GM12878 (cell line): ENCODE measurements around the gene METTL2B. TPM values are rescaled to one million over a fixed set of nuclear protein-coding genes. Genes with fewer than 3 reads are reported as not detected.

Source experiments
- ATAC-seq: fragments of 200-7000 bp; cut with Tn5 transposase; 3 replicates; pipeline ENCODE4 v1.9.1; 2020; ENCODE audit warnings: mild to moderate bottlenecking, moderate library complexity
- BruUV-seq: library from RNA; stranded (reverse); fragments of 400-500 nt; replicated peaks from 2 replicates; lab custom pipeline; 2021; lab: Mats Ljungman, UMichigan
- CTCF ChIA-PET: fragments of 300-600 bp; sonication (Branson Sonifier 250); formaldehyde crosslinking; extraction: SDS; loops from one replicate; lab custom pipeline; 2021; ENCODE audit warnings: inconsistent platforms; lab: Yijun Ruan, JAX
- POLR2A ChIA-PET: fragments of 350-600 bp; formaldehyde crosslinking; extraction: SDS; loops from one replicate; lab custom pipeline; 2021; ENCODE audit warnings: inconsistent platforms; lab: Charles Lee
- RAD21 ChIA-PET: fragments of 300-600 bp; sonication (Branson Sonifier 250); formaldehyde crosslinking; loops from one replicate; lab custom pipeline; 2023; ENCODE audit warnings: antibody characterized with exemption; ENCODE audit not compliant: unreplicated experiment; lab: Charles Lee
- SMC1A ChIA-PET: fragments of 300-600 bp; sonication (Branson Sonifier 250); formaldehyde crosslinking; loops from one replicate; lab custom pipeline; 2023; ENCODE audit not compliant: unreplicated experiment, uncharacterized antibody; lab: Charles Lee
- DNase-seq: peaks from one replicate; pipeline ENCODE4 v3.0.0-alpha.2; 2011; ENCODE audit warnings: low read depth, low spot score
- FAIRE-seq: peaks from 3 replicates; lab custom pipeline; 2011; peaks lifted over from hg19 to GRCh38; lab: Jason Lieb, UNC
- H2AFZ ChIP-seq: 2 replicates; pipeline ENCODE4 v1.6.0; 2011; ENCODE audit warnings: low read depth, low read length, control low read depth; ENCODE audit not compliant: control insufficient read depth
- H3K27ac ChIP-seq: 2 replicates; pipeline ENCODE4 v1.5.1; 2011; ENCODE audit warnings: control low read depth; ENCODE audit not compliant: control insufficient read depth, insufficient read depth
- H3K27me3 ChIP-seq, 2 experiments: replicated peaks in 1 of 2; 2 replicates each; pipeline versions ENCODE4 v1.6.0 to v1.6.1; 2011; ENCODE audit warnings: low read length in 1 of 2; ENCODE audit not compliant: control insufficient read depth in 2 of 2, insufficient read depth in 2 of 2
- H3K36me3 ChIP-seq, 2 experiments: 2 replicates each; pipeline ENCODE4 v1.5.1; 2011; ENCODE audit warnings: low read length in 1 of 2; ENCODE audit not compliant: control insufficient read depth in 2 of 2, insufficient read depth in 2 of 2
- H3K4me1 ChIP-seq: 2 replicates; pipeline ENCODE4 v1.6.1; 2011; ENCODE audit warnings: mild to moderate bottlenecking, low read length, moderate library complexity, mixed read lengths; ENCODE audit not compliant: control insufficient read depth, insufficient read depth
- H3K4me2 ChIP-seq: 2 replicates; pipeline ENCODE4 v1.6.0; 2011; ENCODE audit warnings: control low read depth; ENCODE audit not compliant: control insufficient read depth, insufficient read depth
- H3K4me3 ChIP-seq: fragments of 200-600 bp; sonication (generic); 2 replicates; pipeline ENCODE4 v1.5.1; 2016
- H3K79me2 ChIP-seq: 2 replicates; pipeline ENCODE4 v1.6.0; 2011; ENCODE audit warnings: low read length; ENCODE audit not compliant: control insufficient read depth, insufficient read depth
- H3K9ac ChIP-seq: 2 replicates; pipeline ENCODE4 v1.8.0; 2011; ENCODE audit warnings: low read length, control low read depth, mixed read lengths; ENCODE audit not compliant: control insufficient read depth, insufficient read depth
- H3K9me3 ChIP-seq: replicated peaks from 3 replicates; pipeline ENCODE4 v1.5.1; 2011; ENCODE audit warnings: mild to moderate bottlenecking, low read length; ENCODE audit not compliant: control insufficient read depth, insufficient read depth
- H4K20me1 ChIP-seq: 2 replicates; pipeline ENCODE4 v1.6.0; 2011; ENCODE audit not compliant: control insufficient read depth, insufficient read depth
- ASH2L ChIP-seq: fragments of 300-600, 200-600 bp; sonication (generic); IDR thresholded peaks from 2 replicates; pipeline ENCODE4 v1.6.1; 2017; ENCODE audit warnings: low read depth, mild to moderate bottlenecking, borderline replicate concordance
- ATF7 ChIP-seq: fragments of 450-650 bp; IDR thresholded peaks from 2 replicates; pipeline ENCODE4 v1.6.1; 2016; ENCODE audit warnings: low read depth, mild to moderate bottlenecking
- CREM ChIP-seq: IDR thresholded peaks from 2 replicates; pipeline ENCODE4 v1.6.1; 2014; ENCODE audit warnings: antibody characterized with exemption, low read depth
- NBN ChIP-seq: fragments of 450-650 bp; IDR thresholded peaks from 2 replicates; pipeline ENCODE4 v1.6.1; 2016
- RAD21 ChIP-seq: IDR thresholded peaks from 2 replicates; pipeline ENCODE4 v1.6.1; 2011; ENCODE audit warnings: mild to moderate bottlenecking, low read depth, low read length, moderate library complexity; ENCODE audit not compliant: insufficient read depth
- ZBED1 ChIP-seq: IDR thresholded peaks from 2 replicates; pipeline ENCODE4 v1.6.1; 2016; ENCODE audit warnings: borderline replicate concordance
- WGBS: methylation state at CpG from one replicate; pipeline ENCODE4 v1.1.6; 2016; ENCODE audit warnings: low lambda C conversion rate; ENCODE audit not compliant: insufficient replicate concordance, insufficient coverage; ENCODE audit errors: missing lambda C conversion rate; 5-methylcytosine and 5-hydroxymethylcytosine counted together
- in situ Hi-C: fragments of 300-500 bp; cut with MboI; formaldehyde crosslinking; loops from 9 replicates; pipeline ENCODE4 v1.14.3; 2018; ENCODE audit warnings: mixed read lengths
- intact Hi-C: fragments of 100-400 bp; cut with micrococcal nuclease; formaldehyde crosslinking; loops from one replicate; pipeline ENCODE4 v1.14.2; 2022; ENCODE audit not compliant: unreplicated experiment
- polyA plus RNA-seq, 11 experiments: library from polyadenylated mRNA; depleted of rRNA in 4 of 11; unstranded in 6 of 11; stranded (reverse) in 5 of 11; fragments of >200 nt; fragmentation: Nextera tagmentation in 4 of 11; fragmentation: Illumina TruSeq in 1 of 11; extraction: Ambion mirVana in 4 of 11; extraction: Trizol in 1 of 11; gene quantifications; 1 replicate in 1 of 11; 2 replicates in 10 of 11; pipeline versions ENCODE4 v1.2.1 to v1.2.3, GENCODE V29; 2011 to 2016; ENCODE audit warnings: inconsistent platforms in 2 of 11, missing spikeins in 2 of 11, low read depth in 1 of 11
- total RNA-seq, 4 experiments: library from RNA; depleted of rRNA in 3 of 4; stranded (reverse); fragments of >200 nt in 3 of 4; fragmentation: Illumina TruSeq in 1 of 4; extraction: Trizol in 1 of 4; gene quantifications; 2 replicates each; pipeline versions ENCODE4 v1.2.1 to v1.2.3, GENCODE V29; 2013 to 2021
- TF ChIP-seq, protein P1 (sequence below), 3 experiments: IDR thresholded peaks in 2 of 3; conservative IDR thresholded peaks in 1 of 3; 2 replicates each; pipeline ENCODE4 v1.5.1; 2011; ENCODE audit warnings: low read depth in 3 of 3, low read length in 3 of 3, mild to moderate bottlenecking in 3 of 3, control low read depth in 2 of 3, moderate library complexity in 2 of 3, inconsistent platforms in 1 of 3, mixed read lengths in 1 of 3; ENCODE audit not compliant: control insufficient read depth in 2 of 3, insufficient read depth in 1 of 3; ENCODE audit errors: extremely low read depth in 1 of 3
- TF ChIP-seq, protein P2 (sequence below): fragments of 450-650 bp; IDR thresholded peaks from 2 replicates; pipeline ENCODE4 v1.6.1; 2017; ENCODE audit warnings: mild to moderate bottlenecking, moderate library complexity
- TF ChIP-seq, protein P3 (sequence below): fragments of 450-650 bp; IDR thresholded peaks from 2 replicates; pipeline ENCODE4 v1.6.1; 2017; ENCODE audit warnings: low read depth, mild to moderate bottlenecking, moderate library complexity
- TF ChIP-seq, protein P4 (sequence below): IDR thresholded peaks from 2 replicates; pipeline ENCODE4 v1.6.1; 2012; ENCODE audit warnings: mild to moderate bottlenecking, low read depth, low read length

The METTL2B gene
- total and polyA plus RNA-seq, 10 of the 15 experiments (the other 5 are each of a cell fraction or from before 2014, with no cell fraction given): 18.9 to 48.4 (median 37.3) TPM

- Histone ChIP-seq H3K27ac (no peak overlapping the region), H3K9me3 (no peaks in the 10 kb centered on the region), H3K27me3 (no peaks in the 10 kb centered on the region), H2AFZ (no peak overlapping the region), H3K79me2 (no peaks in the 10 kb centered on the region), H4K20me1 (no peaks in the 10 kb centered on the region), H3K9ac (no peak overlapping the region), H3K4me2 (no peak overlapping the region; the same call in 1 of the 2 replicates), H3K4me1 (no peaks in the 10 kb centered on the region), H3K36me3 (no peaks in the 10 kb centered on the region), H3K4me3 (no peak overlapping the region)
- intact Hi-C loops (loop anchor here (1.0 to 5.0 kb wide), 3 partner anchors 32 to 455 kb away; no protein-coding TSS in a partner anchor), in situ Hi-C loops (loop anchor here (5.0 kb wide), 1 partner anchor 35 kb away; no protein-coding TSS in a partner anchor)
- peak; percentile 82 for FAIRE-seq
- CTCF ChIA-PET: interaction anchor here (0.6 to 16.0 kb wide), 39 partner anchors 12 to 950 kb away, joined by 3 to 463 read pairs (median 5); partner anchors contain the start of genes HILPDA, IMPDH1, METTL2B and RBM28
- no TSS peak for BruUV-seq
- POLR2A ChIA-PET: interaction anchor here (0.6 to 2.5 kb wide), 6 partner anchors 14 to 434 kb away, joined by 3 to 8 read pairs (median 5); partner anchors contain the start of gene HILPDA
- no peak for DNase-seq
- SMC1A ChIA-PET: interaction anchor here (0.6 to 14.8 kb wide), 26 partner anchors 9 to 548 kb away, joined by 3 to 296 read pairs (median 8); partner anchors contain the start of genes GARIN1A, HILPDA and METTL2B
- peak; percentile 82 for ATAC-seq
- RAD21 ChIA-PET: interaction anchor here (0.6 to 10.5 kb wide), 32 partner anchors 8 to 915 kb away, joined by 3 to 216 read pairs (median 6); partner anchors contain the start of genes GARIN1A, HILPDA, IMPDH1 and METTL2B
- WGBS: 30% methylated on average over 7 of the region's 7 CpGs
- TF ChIP-seq, protein P1, sequence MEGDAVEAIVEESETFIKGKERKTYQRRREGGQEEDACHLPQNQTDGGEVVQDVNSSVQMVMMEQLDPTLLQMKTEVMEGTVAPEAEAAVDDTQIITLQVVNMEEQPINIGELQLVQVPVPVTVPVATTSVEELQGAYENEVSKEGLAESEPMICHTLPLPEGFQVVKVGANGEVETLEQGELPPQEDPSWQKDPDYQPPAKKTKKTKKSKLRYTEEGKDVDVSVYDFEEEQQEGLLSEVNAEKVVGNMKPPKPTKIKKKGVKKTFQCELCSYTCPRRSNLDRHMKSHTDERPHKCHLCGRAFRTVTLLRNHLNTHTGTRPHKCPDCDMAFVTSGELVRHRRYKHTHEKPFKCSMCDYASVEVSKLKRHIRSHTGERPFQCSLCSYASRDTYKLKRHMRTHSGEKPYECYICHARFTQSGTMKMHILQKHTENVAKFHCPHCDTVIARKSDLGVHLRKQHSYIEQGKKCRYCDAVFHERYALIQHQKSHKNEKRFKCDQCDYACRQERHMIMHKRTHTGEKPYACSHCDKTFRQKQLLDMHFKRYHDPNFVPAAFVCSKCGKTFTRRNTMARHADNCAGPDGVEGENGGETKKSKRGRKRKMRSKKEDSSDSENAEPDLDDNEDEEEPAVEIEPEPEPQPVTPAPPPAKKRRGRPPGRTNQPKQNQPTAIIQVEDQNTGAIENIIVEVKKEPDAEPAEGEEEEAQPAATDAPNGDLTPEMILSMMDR (IDR thresholded peaks at IDR 0.05 in 2 of 3, conservative IDR thresholded peaks at IDR 0.05 in 1 of 3; ENCODE audit: control insufficient read depth in 2 of 3, extremely low read depth in 1 of 3, insufficient read depth in 1 of 3, low read depth in 3 of 3, low read length in 3 of 3): peak; percentile 63 to 71 (median 64); a peak in 5 of 6 replicates
- TF ChIP-seq NBN (0 out of 2 replicates have a peak, but pooled peaks have one; percentile 32), ASH2L (no peak), CREM (no peak), RAD21 (peak; percentile 83), ZBED1 (no peak), ATF7 (0 out of 2 replicates have a peak, but pooled peaks have one; percentile 34)
- TF ChIP-seq, protein P2, sequence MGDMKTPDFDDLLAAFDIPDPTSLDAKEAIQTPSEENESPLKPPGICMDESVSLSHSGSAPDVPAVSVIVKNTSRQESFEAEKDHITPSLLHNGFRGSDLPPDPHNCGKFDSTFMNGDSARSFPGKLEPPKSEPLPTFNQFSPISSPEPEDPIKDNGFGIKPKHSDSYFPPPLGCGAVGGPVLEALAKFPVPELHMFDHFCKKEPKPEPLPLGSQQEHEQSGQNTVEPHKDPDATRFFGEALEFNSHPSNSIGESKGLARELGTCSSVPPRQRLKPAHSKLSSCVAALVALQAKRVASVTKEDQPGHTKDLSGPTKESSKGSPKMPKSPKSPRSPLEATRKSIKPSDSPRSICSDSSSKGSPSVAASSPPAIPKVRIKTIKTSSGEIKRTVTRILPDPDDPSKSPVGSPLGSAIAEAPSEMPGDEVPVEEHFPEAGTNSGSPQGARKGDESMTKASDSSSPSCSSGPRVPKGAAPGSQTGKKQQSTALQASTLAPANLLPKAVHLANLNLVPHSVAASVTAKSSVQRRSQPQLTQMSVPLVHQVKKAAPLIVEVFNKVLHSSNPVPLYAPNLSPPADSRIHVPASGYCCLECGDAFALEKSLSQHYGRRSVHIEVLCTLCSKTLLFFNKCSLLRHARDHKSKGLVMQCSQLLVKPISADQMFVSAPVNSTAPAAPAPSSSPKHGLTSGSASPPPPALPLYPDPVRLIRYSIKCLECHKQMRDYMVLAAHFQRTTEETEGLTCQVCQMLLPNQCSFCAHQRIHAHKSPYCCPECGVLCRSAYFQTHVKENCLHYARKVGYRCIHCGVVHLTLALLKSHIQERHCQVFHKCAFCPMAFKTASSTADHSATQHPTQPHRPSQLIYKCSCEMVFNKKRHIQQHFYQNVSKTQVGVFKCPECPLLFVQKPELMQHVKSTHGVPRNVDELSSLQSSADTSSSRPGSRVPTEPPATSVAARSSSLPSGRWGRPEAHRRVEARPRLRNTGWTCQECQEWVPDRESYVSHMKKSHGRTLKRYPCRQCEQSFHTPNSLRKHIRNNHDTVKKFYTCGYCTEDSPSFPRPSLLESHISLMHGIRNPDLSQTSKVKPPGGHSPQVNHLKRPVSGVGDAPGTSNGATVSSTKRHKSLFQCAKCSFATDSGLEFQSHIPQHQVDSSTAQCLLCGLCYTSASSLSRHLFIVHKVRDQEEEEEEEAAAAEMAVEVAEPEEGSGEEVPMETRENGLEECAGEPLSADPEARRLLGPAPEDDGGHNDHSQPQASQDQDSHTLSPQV: 0 out of 2 replicates have a peak, but pooled peaks have one; percentile 14
- TF ChIP-seq, protein P3, sequence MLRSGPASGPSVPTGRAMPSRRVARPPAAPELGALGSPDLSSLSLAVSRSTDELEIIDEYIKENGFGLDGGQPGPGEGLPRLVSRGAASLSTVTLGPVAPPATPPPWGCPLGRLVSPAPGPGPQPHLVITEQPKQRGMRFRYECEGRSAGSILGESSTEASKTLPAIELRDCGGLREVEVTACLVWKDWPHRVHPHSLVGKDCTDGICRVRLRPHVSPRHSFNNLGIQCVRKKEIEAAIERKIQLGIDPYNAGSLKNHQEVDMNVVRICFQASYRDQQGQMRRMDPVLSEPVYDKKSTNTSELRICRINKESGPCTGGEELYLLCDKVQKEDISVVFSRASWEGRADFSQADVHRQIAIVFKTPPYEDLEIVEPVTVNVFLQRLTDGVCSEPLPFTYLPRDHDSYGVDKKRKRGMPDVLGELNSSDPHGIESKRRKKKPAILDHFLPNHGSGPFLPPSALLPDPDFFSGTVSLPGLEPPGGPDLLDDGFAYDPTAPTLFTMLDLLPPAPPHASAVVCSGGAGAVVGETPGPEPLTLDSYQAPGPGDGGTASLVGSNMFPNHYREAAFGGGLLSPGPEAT: no peak
- TF ChIP-seq, protein P4, sequence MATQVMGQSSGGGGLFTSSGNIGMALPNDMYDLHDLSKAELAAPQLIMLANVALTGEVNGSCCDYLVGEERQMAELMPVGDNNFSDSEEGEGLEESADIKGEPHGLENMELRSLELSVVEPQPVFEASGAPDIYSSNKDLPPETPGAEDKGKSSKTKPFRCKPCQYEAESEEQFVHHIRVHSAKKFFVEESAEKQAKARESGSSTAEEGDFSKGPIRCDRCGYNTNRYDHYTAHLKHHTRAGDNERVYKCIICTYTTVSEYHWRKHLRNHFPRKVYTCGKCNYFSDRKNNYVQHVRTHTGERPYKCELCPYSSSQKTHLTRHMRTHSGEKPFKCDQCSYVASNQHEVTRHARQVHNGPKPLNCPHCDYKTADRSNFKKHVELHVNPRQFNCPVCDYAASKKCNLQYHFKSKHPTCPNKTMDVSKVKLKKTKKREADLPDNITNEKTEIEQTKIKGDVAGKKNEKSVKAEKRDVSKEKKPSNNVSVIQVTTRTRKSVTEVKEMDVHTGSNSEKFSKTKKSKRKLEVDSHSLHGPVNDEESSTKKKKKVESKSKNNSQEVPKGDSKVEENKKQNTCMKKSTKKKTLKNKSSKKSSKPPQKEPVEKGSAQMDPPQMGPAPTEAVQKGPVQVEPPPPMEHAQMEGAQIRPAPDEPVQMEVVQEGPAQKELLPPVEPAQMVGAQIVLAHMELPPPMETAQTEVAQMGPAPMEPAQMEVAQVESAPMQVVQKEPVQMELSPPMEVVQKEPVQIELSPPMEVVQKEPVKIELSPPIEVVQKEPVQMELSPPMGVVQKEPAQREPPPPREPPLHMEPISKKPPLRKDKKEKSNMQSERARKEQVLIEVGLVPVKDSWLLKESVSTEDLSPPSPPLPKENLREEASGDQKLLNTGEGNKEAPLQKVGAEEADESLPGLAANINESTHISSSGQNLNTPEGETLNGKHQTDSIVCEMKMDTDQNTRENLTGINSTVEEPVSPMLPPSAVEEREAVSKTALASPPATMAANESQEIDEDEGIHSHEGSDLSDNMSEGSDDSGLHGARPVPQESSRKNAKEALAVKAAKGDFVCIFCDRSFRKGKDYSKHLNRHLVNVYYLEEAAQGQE: no peak
Observed at GRCh38 chr7:128427289-128427891, 49.2 kb upstream of the METTL2B start.
